CD4-positive, alpha-beta T cell treated with Interleukin-12 subunit alpha and Interleukin-12 subunit beta, for 1 hour (primary cell): ENCODE data around the gene NOXA1.
"Not testable (repeated sequence)": the region's sequence is repeated elsewhere in the genome, so short reads cannot be mapped to it uniquely, and the experiment has no call there.

Source experiments
- DNase-seq: peaks from one replicate; pipeline ENCODE4 v3.0.0-alpha.2; 2020

The NOXA1 gene

GRCh38 chr9:137456864-137457405, 33.7 kb downstream of the NOXA1 start:
- DNase-seq = no peak

GRCh38 chr9:137457406-137458193, 34.4 kb downstream of the NOXA1 start:
- DNase-seq = no peak

- no peak for DNase-seq
Observed at GRCh38 chr9:137458194-137459151, 35.3 kb downstream of the NOXA1 start.

DNA sequence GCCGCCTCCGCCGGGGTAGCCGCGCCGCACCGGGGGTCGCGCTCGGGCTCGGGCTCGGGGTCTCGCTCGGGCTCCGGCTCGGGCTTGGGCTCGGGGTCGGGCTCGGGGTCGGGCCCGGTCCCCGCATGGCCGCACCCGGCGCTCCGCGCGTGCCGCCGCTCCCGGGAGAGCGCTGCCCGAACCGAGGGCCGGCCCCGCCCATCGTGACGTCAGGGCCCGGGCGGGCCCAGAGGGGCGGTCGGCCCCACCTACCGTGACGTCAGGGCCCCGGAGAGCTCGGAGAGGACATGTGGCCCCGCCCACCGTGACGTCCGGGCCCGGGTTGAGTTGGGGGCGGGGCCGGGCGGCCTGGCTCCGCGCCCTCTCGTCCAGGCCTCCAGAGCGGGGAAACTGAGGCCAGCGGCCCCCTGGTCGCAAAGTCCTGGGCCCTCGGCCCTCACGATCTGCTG, 36.0 kb downstream of the NOXA1 start, which contains the start of gene NSMF:
Gene NSMF, minus strand, starts transcription at position 183 of the 449 bp plus-strand sequence. CDS start 232 bp downstream, outside the sequence.
- DNase-seq = peak; percentile 95

DNA sequence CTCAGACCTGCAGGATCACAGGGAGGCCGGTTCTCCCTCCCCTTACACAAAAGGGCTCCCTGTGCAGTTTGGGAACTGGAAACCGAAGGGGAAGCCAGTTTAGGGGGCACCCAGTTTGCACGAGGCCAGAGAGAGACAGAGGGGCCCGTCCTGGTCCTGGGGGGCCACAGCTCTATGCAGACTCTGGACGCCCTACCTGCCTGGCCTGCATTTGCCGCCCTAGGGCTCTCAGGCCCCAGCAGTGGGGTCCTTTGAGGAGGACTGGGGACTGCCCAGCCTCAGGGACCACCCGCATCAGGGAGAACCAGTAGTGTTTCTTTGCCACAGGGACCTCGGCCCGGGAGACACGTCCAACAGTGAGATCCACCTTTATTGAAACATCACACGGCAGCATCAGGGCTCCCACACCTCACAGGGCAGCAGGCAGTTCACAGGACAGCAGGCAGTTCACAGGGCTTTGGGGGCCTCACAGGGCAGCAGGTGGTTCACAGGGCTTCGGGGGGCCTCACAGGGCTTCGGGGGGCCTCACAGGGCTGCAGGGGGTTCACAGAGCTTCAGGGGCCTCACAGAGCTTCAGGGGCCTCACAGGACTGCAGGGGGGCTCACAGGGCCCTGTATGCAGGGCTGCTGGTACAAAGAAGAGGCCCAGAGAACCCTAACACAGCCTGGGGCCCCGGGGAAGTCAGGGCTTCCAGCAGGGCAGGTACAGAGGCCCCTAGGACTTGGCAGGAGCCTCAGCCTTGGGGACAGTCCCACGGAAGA, 36.6 kb downstream of the NOXA1 start:
- DNase-seq = no peak

DNA sequence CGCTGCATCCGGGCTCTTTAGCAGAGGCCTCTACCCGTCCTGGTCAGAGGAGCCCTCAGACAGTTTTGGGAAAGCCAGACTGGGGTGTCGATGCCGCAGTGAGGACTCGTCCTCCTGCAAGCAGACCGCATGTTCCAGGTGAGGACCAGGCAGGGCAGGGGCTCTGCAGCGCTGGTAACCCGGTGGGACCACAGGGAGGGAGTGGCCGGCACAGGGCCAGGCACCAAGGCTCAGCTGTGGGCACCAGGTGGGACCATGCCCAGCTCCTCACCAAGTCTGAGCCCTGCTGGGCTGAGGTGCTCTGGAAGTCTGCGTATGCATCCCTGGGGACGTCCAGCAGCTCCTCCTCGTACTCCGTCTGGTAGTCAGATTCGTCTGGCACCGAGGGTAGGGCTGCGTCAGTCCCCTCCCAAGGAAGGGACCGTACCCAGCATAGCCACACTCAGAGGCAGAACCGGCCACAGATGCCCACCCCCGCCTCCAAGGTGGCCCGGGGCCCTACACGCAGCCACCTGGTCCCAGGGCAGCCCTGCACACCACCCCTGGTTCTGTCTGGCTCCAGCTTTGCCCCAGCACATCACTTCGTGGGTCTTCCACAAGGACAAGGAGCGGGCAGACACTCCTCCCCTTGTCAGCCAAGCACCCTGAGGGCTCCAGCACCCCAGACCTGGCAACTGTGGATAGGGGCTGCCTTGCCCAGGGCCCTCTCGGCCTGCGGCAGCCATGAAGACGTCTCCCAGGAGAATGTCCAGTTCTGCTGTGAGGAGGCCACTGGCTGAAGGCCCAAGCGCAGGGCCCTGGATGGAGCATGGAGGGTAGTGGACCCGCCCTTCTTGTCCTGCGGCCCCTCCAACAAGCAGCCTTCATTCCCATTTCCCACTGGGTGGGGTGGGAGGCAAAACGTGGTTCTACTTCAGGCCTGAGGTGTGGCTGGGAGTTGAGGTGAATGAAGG, 37.4 kb downstream of the NOXA1 start:
- no peak for DNase-seq

- no peak for DNase-seq
Observed at GRCh38 chr9:137461316-137461662, 38.1 kb downstream of the NOXA1 start.

DNA sequence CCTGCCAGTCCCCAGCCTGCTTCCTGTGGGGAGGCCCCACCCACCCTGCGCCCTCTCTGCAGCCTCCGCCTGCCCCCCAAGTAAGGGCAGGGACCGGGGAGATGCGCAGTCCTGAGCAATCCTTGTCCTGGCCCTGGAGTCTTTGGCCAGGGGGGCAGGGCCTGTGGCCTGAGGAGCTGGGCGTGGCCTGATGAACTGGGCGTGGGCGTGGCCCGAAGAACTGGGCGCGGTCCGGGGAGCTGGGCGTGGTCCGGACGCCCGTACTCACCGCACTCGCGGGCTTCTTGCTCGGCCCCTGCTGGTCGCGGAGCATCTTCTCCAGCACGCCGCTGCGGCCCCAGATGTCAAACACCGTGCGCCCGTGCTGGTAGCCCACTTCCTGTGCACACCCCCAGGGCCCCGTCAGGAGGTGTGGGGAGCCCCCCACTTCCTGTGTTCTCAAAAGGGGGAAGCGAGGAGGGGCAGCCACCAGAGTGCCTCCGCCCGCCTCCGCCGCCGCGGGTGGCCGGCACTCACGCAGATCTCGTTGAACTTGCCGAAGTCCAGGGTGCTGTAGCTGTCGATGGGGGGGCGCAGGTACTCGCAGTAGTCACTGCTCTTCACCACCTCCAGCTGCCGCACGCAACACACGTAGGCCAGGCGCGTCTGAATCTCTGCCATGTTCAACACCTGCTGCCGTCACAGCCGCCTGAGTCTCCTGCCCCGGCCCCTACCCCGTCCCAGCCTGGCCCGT, 38.6 kb downstream of the NOXA1 start:
- peak; percentile 89 for DNase-seq

DNA sequence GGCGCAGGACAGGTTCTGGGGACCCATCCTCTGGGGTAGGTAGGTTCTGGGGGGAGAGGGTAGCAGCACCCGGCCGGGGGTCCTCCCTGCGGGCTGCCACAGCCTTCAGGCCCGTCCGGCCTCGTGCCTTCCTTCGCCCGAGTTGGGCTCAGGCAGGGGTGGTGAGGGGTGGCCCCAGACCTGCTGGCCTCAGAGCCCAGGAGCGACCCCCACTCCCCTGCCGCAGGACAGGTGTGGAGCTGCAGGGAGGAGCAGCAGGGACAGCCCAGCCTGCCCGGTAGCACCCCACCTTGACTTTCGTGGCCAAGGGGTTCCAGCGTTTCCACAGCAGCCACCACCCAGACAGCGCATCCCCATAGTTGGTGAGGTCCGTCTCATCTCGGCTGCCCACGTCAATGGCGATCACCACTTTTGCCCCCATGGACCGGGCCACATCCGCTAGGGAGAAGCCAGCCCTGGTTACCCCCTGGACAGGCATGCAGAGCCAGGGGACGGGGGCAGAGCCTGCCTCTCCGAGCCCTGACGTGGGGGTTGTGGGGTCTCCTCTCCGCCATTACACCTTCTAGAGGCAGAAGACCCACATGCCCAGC, 39.3 kb downstream of the NOXA1 start:
- DNase-seq = no peak

DNA sequence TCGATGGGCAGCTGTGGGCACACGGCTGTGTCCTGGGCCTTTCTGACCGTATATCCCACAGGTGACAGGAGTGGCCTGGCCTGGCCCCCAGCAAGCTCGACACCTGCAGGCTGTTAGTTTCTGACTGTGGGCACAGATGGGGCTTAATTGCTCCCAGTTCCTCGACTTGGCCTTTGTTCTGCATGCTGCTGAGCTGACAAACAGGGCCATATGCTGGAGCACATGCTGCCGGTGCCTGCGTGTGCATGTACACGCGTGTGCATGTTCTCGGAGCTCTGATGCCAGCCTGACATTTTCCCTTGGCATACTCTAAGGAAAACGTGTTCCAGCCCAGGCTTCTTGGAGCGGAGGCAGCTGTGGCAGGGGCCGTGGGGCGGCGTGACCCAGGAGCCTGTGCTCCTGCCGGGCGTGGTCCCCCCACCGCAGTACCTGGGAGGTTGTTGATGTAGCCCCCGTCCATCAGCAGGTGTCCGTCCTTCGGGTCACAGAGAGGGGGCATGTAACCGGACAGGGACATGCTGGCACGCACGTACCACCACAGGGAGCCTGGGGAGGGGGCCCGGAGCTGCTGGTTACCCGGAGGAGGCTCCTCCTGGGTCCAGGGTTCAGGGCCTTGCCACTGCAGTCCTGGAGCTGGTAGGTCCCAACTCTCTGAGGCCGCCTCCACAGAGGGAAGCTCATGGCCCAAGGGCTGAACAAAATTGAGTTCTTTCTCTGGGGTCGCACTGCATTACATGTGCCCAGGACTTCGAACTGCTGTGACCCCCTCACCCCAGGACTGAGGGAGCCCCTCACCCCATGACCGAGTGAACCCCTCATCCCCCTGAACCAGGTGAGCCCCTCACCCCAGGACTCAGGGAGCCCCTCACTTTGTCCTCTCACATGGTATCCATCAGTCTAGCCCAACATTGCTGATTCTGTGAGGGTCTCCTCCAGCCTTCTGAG, 40.1 kb downstream of the NOXA1 start:
- no peak for DNase-seq

- no peak for DNase-seq
Observed at GRCh38 chr9:137463931-137464290, 40.7 kb downstream of the NOXA1 start.

DNA sequence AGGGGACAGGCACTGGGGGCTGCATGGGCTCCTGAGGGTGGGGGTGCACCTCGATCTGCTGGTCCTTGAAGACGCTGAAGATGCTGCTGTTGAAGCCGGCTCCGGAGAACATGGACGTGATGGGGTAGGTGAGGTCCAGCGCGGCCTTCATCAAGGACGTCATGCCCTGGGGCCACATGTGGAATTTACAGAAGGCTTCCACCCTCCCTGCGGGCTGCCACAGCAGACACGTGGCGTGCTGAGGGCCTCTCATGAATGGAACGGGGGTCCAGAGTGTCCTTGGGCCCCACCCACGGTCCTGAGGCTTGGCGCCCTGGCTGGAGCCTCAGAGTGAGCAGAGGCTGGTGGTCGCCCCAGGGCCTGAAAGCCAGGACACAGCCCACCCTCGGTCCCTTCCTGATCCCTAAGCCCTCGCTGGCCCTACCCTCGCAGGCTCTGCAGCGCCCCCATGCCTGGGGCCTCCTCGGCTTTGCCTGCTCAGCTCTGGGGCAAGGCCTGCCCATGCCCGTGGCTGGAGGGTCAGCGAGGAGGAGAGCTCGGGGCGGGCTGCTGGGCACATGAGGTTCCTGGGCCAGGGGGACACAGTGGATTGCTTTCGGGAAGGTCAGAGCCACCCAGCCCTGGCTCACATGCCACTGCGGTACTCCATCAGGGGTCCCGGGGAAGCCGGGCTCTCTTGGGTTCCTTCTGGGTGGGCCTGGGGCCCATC, 41.3 kb downstream of the NOXA1 start:
- DNase-seq = no peak

- no peak for DNase-seq
Observed at GRCh38 chr9:137465000-137465719, 42.0 kb downstream of the NOXA1 start.

DNA sequence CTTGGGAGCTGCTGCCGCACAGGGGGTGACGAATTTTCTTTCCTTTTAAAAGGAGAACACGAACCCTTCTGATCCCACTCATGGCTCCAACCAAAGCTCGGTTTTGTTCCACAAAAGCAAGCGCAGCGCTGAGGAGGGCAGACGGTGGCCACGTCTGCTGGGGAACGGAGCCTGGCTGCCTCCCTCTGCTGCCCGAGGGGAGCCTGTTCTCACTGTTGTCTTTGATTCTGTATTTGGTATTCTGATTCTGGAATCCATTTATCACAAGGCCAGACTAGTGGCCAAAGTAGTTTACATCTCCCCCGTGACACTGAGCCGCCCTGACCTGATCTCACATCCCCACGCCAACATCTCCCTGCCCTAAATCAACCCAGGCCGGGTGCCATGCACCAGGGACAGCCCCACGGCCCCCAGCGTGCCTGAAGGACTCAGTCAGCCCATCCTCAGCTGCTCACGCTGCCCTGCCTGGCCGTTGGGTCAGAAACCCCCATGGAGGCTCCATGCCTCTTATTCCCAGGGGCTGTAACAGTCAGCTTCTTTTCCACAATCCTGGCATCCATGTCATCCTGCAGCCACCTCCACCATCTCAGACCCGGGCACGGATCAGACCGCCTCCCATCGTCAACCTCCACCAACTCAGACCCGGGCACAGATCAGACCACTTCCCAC, 42.7 kb downstream of the NOXA1 start:
- no peak for DNase-seq

- not testable (repeated sequence) for DNase-seq
Observed at GRCh38 chr9:137466389-137467085, 43.3 kb downstream of the NOXA1 start.

DNA sequence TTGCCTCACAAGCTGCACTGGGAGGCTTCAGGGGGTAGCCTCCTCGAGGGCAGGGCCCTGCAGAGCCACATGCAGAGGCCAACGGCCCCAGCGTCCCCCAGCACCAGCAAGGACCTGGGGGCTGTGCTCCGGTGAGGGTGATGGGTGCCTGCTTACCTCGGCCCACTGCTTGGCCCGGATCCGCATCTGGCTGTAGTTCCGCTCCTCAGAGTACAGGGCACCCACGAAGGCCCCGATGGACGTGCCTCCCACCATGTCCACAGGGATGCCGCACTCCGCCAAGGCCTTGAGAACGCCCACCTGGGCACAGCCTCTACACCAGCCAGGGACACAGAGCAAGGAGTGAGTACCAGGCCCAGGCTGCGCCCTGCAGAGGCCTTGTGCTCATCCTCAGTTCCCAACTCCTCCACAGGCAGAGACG, 44.0 kb downstream of the NOXA1 start:
- DNase-seq = no peak

DNA sequence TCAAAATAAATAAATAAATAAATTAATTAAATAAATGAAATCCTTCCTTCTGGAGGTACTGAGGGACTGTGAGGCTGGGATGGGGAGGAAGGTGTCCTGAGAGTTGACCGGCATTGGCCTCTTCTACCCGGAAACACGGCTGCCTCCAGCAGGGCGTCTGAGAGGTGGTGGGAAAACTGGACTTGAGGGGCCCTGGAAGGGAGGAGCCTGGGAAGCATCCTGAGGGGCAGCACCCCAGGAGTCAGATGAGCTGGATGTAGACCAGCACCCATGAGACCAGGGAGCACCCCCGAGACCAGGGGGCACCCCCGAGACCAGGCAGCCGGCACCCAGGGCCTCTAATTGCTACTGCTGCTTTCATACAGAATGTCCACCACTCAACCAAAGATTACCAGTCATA, 44.7 kb downstream of the NOXA1 start:
- DNase-seq = no peak
